GM12801 (cell line): Measurements from ENCODE around the gene FAAP20.

Source experiments
- CTCF ChIP-seq: IDR thresholded peaks from one replicate; pipeline ENCODE4 v1.5.1; 2011; ENCODE audit warnings: control low read depth; ENCODE audit not compliant: insufficient read length; ENCODE audit errors: extremely low read depth

The FAAP20 gene

GRCh38 chr1:2200308-2200943 is 5.9 kb upstream of the FAAP20 start:
- no peak for TF ChIP-seq CTCF

DNA sequence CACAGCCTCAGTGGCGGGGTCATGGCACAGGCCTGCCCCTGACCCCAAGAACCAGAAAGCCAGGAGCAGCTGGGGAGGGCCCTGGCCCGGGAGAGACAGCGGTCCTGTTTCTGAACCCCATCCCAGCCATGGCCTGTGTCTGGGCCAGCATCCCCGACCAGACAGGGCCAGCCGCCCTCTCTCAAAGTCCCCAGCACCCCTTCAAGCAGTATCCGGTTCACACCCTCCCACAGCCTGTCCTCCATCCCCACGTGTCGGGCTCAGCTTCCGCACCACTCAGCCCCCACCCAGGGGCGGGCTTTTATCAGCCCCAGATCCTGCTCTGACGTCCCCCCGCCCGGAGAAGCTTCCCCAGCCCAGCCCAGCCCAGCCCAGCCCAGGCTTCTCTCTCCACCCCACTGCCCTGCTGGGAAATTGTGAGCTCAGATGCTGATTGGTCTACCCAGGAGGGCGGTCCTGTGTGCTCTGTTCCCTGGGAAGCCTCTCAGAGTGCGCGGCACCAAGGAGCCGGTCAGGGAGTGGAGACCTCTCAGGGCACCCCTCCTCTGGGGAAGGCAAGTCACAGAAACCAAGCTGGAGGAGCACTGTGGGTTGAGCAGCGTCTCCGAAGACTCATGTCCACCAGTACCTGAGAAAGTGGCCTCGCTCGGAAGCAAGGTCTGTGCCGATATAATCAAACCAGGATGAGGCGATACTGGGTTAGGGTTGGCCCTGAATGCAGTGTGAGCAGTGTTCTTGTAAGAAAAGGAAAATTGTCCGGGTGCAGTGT is 4.7 kb upstream of the FAAP20 start:
- TF ChIP-seq CTCF, result no peak

DNA sequence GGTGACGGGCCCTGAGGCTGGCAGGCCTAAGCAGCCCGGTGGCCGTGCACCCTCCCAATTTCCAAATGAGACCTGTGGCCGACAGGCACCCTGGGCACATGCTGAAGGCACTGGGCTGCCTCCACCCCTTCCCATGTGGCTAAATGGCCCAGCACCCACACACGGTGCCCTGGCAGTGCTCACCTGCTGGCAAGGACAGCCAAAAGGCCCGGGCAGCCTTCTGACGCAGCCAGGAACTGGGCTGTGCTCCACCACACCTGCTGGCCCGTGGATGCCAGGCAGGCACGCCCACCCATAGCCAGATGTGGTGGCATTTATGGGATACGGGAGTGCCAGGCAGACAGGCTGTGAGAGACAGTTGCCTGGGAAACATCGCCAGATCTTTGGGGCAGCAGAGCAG is 4.0 kb upstream of the FAAP20 start:
- TF ChIP-seq CTCF, result no peak

DNA sequence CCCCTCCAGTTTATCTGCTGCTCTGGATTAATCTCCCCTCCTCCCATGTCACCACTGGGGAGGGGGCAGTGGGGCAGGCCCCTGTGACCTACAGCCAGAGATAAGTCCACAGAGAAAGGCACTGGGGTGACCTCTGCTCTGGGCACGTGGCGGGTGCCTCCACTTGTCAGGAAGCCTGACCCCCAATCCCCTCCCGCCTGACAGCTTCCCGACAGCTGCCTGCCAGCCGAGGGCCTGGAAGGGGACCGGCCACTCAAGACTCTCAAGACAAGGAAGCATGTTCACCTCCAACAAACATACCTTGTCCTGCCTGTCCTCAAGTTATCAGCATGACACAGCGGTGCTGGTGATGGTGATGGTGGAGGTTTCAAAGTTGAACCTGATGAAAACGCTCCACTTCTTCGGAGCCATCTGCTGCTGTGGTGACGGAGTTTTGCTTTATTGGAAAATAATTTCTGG is 3.2 kb upstream of the FAAP20 start:
- no peak for TF ChIP-seq CTCF

- TF ChIP-seq CTCF, result no peak
These were observed 2.5 kb upstream of the FAAP20 start for GRCh38 chr1:2196901-2197638.

GRCh38 chr1:2195785-2196184 is 1.2 kb upstream of the FAAP20 start:
- no peak for TF ChIP-seq CTCF

DNA sequence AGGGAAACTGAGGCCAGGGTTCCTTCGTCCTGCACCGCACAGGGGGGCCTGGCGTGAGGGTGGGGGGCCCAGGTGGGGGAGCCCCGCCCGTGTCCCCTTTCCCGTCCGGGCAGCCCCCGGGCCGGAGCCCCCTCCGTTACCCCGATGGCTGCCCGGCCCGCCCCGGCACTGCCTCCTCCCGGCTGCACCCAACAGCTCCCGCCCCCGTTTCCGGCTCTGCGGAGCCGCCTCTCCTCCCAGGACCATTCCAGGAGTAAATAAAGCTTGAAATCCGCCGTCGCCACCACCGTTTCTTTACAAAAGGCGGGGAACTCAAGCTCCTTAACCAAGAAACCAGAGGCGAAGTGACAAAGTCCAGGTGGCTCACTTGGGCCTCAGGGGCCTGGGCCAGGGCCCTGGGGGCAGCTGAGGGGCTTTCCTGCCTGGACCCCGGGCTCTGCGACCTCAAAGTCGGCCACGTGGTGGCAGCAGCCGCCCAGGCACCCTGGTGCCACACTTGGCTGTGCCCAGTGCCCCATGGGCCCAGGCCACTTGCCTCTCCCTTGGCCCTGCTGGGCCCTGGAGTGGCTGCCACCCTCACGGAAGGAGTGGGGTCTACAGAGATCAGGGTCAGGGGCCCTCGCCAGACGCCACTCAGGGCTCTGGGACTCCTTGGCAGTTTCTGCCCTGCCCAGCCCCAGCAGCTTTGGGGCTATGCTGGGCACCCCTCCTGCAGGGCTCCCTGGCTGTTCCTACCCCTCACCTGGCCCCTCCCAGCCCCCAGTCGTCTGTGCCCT is 514 bp upstream of the FAAP20 start:
- TF ChIP-seq CTCF, result no peak
